Progenitor cell of endocrine pancreas (in vitro differentiated cells): ENCODE data around the gene C1QB. TPM values are rescaled to one million over a fixed set of nuclear protein-coding genes. Genes with fewer than 3 reads are reported as not detected.

Experiments used
- DNase-seq: peaks from one replicate; pipeline ENCODE4 v3.0.0; 2021; ENCODE audit warnings: low spot score; ENCODE audit not compliant: unreplicated experiment
- H3K27ac Mint-ChIP-seq: 2 replicates; pipeline ENCODE4 v1.8.0; 2021; ENCODE audit warnings: mild to moderate bottlenecking, moderate library complexity, mixed read lengths
- H3K27me3 Mint-ChIP-seq: 2 replicates; pipeline ENCODE4 v1.8.0; 2021; ENCODE audit warnings: mixed read lengths
- H3K36me3 Mint-ChIP-seq: 2 replicates; pipeline ENCODE4 v1.8.0; 2022; ENCODE audit warnings: mixed read lengths; ENCODE audit not compliant: insufficient read depth
- H3K4me1 Mint-ChIP-seq: 2 replicates; pipeline ENCODE4 v1.8.0; 2021; ENCODE audit warnings: low read depth, mixed read lengths
- H3K4me3 Mint-ChIP-seq: 2 replicates; pipeline ENCODE4 v1.8.0; 2021; ENCODE audit warnings: low read depth, mild to moderate bottlenecking, moderate library complexity, mixed read lengths
- H3K9me3 Mint-ChIP-seq: 2 replicates; pipeline ENCODE4 v1.8.0; 2021; ENCODE audit warnings: low read depth, mixed read lengths
- total RNA-seq: library from RNA; stranded (reverse); gene quantifications from 2 replicates; pipeline ENCODE4 v1.2.1, GENCODE V29; 2021
- TF ChIP-seq, protein P1 (sequence below): fragments of 200-600 bp; sonication (generic); IDR thresholded peaks from one replicate; pipeline ENCODE4 v1.5.0; 2021; ENCODE audit warnings: antibody characterized with exemption, mild to moderate bottlenecking; ENCODE audit not compliant: unreplicated experiment

C1QB gene
- total RNA-seq, 1 donor from 2014 or later, result not detected

GRCh38 chr1:22643928-22644327, 9.1 kb upstream of the C1QB start:
- H3K27ac Mint-ChIP-seq, result no peak overlapping the region
- no peak for DNase-seq
- TF ChIP-seq, protein P1, sequence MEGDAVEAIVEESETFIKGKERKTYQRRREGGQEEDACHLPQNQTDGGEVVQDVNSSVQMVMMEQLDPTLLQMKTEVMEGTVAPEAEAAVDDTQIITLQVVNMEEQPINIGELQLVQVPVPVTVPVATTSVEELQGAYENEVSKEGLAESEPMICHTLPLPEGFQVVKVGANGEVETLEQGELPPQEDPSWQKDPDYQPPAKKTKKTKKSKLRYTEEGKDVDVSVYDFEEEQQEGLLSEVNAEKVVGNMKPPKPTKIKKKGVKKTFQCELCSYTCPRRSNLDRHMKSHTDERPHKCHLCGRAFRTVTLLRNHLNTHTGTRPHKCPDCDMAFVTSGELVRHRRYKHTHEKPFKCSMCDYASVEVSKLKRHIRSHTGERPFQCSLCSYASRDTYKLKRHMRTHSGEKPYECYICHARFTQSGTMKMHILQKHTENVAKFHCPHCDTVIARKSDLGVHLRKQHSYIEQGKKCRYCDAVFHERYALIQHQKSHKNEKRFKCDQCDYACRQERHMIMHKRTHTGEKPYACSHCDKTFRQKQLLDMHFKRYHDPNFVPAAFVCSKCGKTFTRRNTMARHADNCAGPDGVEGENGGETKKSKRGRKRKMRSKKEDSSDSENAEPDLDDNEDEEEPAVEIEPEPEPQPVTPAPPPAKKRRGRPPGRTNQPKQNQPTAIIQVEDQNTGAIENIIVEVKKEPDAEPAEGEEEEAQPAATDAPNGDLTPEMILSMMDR, result no peak
- H3K4me3 Mint-ChIP-seq, result no peak overlapping the region
- H3K36me3 Mint-ChIP-seq, result no peaks in the 10 kb centered on the region
- no peaks in the 10 kb centered on the region for H3K9me3 Mint-ChIP-seq
- H3K27me3 Mint-ChIP-seq, result peaks cover 24% of the 10 kb centered on the region
- no peaks in the 10 kb centered on the region for H3K4me1 Mint-ChIP-seq

- H3K27me3 Mint-ChIP-seq, result peaks cover 32% of the 10 kb centered on the region
- H3K4me3 Mint-ChIP-seq, result no peak overlapping the region
- no peak for DNase-seq
- no peaks in the 10 kb centered on the region for H3K4me1 Mint-ChIP-seq
- H3K27ac Mint-ChIP-seq, result no peak overlapping the region
- TF ChIP-seq, protein P1, result no peak
- no peaks in the 10 kb centered on the region for H3K9me3 Mint-ChIP-seq
- no peaks in the 10 kb centered on the region for H3K36me3 Mint-ChIP-seq
These were observed 7.1 kb upstream of the C1QB start for GRCh38 chr1:22645931-22646330.

GRCh38 chr1:22646384-22646783, 6.7 kb upstream of the C1QB start:
- no peak for DNase-seq
- Mint-ChIP-seq H3K4me1 (no peaks in the 10 kb centered on the region), H3K27ac (no peak overlapping the region), H3K4me3 (no peak overlapping the region), H3K36me3 (no peaks in the 10 kb centered on the region), H3K27me3 (peaks cover 31% of the 10 kb centered on the region), H3K9me3 (no peaks in the 10 kb centered on the region)
- TF ChIP-seq, protein P1, result no peak

- H3K9me3 Mint-ChIP-seq, result no peaks in the 10 kb centered on the region
- no peak overlapping the region for H3K27ac Mint-ChIP-seq
- TF ChIP-seq, protein P1, result no peak
- H3K4me1 Mint-ChIP-seq, result no peaks in the 10 kb centered on the region
- H3K4me3 Mint-ChIP-seq, result no peak overlapping the region
- peaks cover 55% of the 10 kb centered on the region for H3K27me3 Mint-ChIP-seq
- H3K36me3 Mint-ChIP-seq, result no peaks in the 10 kb centered on the region
- no peak for DNase-seq
These were observed 2.8 kb upstream of the C1QB start for GRCh38 chr1:22650089-22650693.

- H3K27ac Mint-ChIP-seq, result no peak overlapping the region
- no peaks in the 10 kb centered on the region for H3K9me3 Mint-ChIP-seq
These were observed 837 bp upstream of the C1QB start for GRCh38 chr1:22651941-22652856.

More at GRCh38 chr1:22651941-22652856, 837 bp upstream of the C1QB start:
- Mint-ChIP-seq H3K27me3 (peaks cover 59% of the 10 kb centered on the region), H3K4me1 (no peaks in the 10 kb centered on the region), H3K4me3 (no peak overlapping the region), H3K36me3 (no peaks in the 10 kb centered on the region)
- TF ChIP-seq, protein P1, result no peak
- no peak for DNase-seq
